H9 (cell line): ENCODE data around the gene GALNT17. TPM values are rescaled to one million over a fixed set of nuclear protein-coding genes. Genes with fewer than 3 reads are reported as not detected.

ENCODE experiments used
- DNase-seq: peaks from one replicate; pipeline ENCODE4 v3.0.0-alpha.2; 2017
- H2AFZ ChIP-seq: one replicate; pipeline ENCODE4 v1.6.1; 2013; ENCODE audit warnings: mild to moderate bottlenecking, low read length, control low read depth, moderate library complexity
- H2AK5ac ChIP-seq: 2 replicates; pipeline ENCODE4 v1.6.1; 2013; ENCODE audit warnings: low read length, control low read depth, mixed read lengths; ENCODE audit not compliant: insufficient read length
- H2BK120ac ChIP-seq: one replicate; pipeline ENCODE4 v1.6.1; 2013; ENCODE audit warnings: low read depth, mild to moderate bottlenecking, low read length, control low read depth, inconsistent platforms; ENCODE audit not compliant: poor library complexity, severe bottlenecking
- H2BK12ac ChIP-seq: 2 replicates; pipeline ENCODE4 v1.6.1; 2013; ENCODE audit warnings: low read length, control low read depth, mixed read lengths, low read depth; ENCODE audit not compliant: insufficient read length
- H2BK15ac ChIP-seq: 2 replicates; pipeline ENCODE4 v1.6.1; 2013; ENCODE audit warnings: low read depth, low read length, control low read depth
- H2BK20ac ChIP-seq: one replicate; pipeline ENCODE4 v1.6.1; 2013; ENCODE audit warnings: low read depth, mild to moderate bottlenecking, low read length, control low read depth, inconsistent platforms; ENCODE audit not compliant: poor library complexity, severe bottlenecking
- H2BK5ac ChIP-seq: 2 replicates; pipeline ENCODE4 v1.6.1; 2013; ENCODE audit warnings: low read length, control low read depth, mixed read lengths; ENCODE audit not compliant: insufficient read length
- H3K14ac ChIP-seq: 2 replicates; pipeline ENCODE4 v1.6.1; 2013; ENCODE audit warnings: low read length, control low read depth; ENCODE audit not compliant: insufficient read depth
- H3K18ac ChIP-seq: 2 replicates; pipeline ENCODE4 v1.6.1; 2013; ENCODE audit warnings: low read depth, mild to moderate bottlenecking, mixed read lengths, low read length, control low read depth; ENCODE audit not compliant: insufficient read length
- H3K23ac ChIP-seq: 2 replicates; pipeline ENCODE4 v1.6.1; 2013; ENCODE audit warnings: low read length, control low read depth, mixed read lengths, low read depth; ENCODE audit not compliant: insufficient read length
- H3K23me2 ChIP-seq: 2 replicates; pipeline ENCODE4 v1.6.1; 2013; ENCODE audit warnings: low read depth, mild to moderate bottlenecking, mixed read lengths, low read length, control low read depth; ENCODE audit not compliant: insufficient read length, poor library complexity, severe bottlenecking
- H3K27ac ChIP-seq: 2 replicates; pipeline ENCODE4 v1.5.1; 2013; ENCODE audit warnings: low read length, control low read depth, mixed read lengths, low read depth; ENCODE audit not compliant: insufficient read length
- H3K27me3 ChIP-seq: 2 replicates; pipeline ENCODE4 v1.6.1; 2013; ENCODE audit warnings: low read length, control low read depth, inconsistent platforms; ENCODE audit not compliant: insufficient read depth
- H3K4ac ChIP-seq: 2 replicates; pipeline ENCODE4 v1.6.1; 2013; ENCODE audit warnings: low read depth, mild to moderate bottlenecking, control low read depth, inconsistent platforms, low read length, moderate library complexity
- H3K4me1 ChIP-seq: 2 replicates; pipeline ENCODE4 v1.6.1; 2013; ENCODE audit warnings: low read length, control low read depth, inconsistent platforms; ENCODE audit not compliant: insufficient read depth
- H3K4me2 ChIP-seq: 2 replicates; pipeline ENCODE4 v1.6.1; 2013; ENCODE audit warnings: low read length, control low read depth, mixed read lengths; ENCODE audit not compliant: insufficient read length, insufficient read depth
- H3K56ac ChIP-seq: 2 replicates; pipeline ENCODE4 v1.6.1; 2013; ENCODE audit warnings: low read depth, mild to moderate bottlenecking, mixed read lengths, low read length, control low read depth; ENCODE audit not compliant: insufficient read length
- H3K79me1 ChIP-seq: 2 replicates; pipeline ENCODE4 v1.6.1; 2013; ENCODE audit warnings: low read depth, mild to moderate bottlenecking, moderate library complexity, low read length, control low read depth, inconsistent platforms; ENCODE audit not compliant: insufficient read depth, poor library complexity, severe bottlenecking
- H3K79me2 ChIP-seq: 2 replicates; pipeline ENCODE4 v1.6.1; 2013; ENCODE audit warnings: low read length, control low read depth, inconsistent platforms; ENCODE audit not compliant: insufficient read depth
- H3K9ac ChIP-seq: 2 replicates; pipeline ENCODE4 v1.6.1; 2013; ENCODE audit warnings: low read length, control low read depth, mixed read lengths; ENCODE audit not compliant: insufficient read length; ENCODE audit errors: extremely low read depth
- H3K9me3 ChIP-seq: one replicate; pipeline ENCODE4 v1.6.1; 2013; ENCODE audit warnings: low read depth, low read length, inconsistent platforms; ENCODE audit not compliant: control insufficient read depth
- H3T11ph ChIP-seq: one replicate; pipeline ENCODE4 v1.6.1; 2013; ENCODE audit warnings: mild to moderate bottlenecking, low read length, control low read depth, inconsistent platforms
- H4K20me1 ChIP-seq: one replicate; pipeline ENCODE4 v1.6.1; 2013; ENCODE audit not compliant: control insufficient read depth, insufficient read length, insufficient read depth
- H4K5ac ChIP-seq: 2 replicates; pipeline ENCODE4 v1.6.1; 2013; ENCODE audit warnings: low read depth, mild to moderate bottlenecking, mixed read lengths, low read length, control low read depth; ENCODE audit not compliant: insufficient read length
- H4K8ac ChIP-seq: replicated peaks from 2 replicates; pipeline ENCODE4 v1.6.1; 2013; ENCODE audit warnings: low read length, control low read depth, mixed read lengths, low read depth; ENCODE audit not compliant: insufficient read length
- H4K91ac ChIP-seq: 2 replicates; pipeline ENCODE4 v1.6.1; 2013; ENCODE audit warnings: low read depth, mild to moderate bottlenecking, moderate library complexity, mixed read lengths, low read length, control low read depth; ENCODE audit not compliant: insufficient read length
- H3K27ac Mint-ChIP-seq, 3 experiments: 2 replicates in 2 of 3; 3 replicates in 1 of 3; pipeline ENCODE4 v1.8.0; 2020 to 2021; ENCODE audit warnings: mixed read lengths in 3 of 3, mild to moderate bottlenecking in 1 of 3, moderate library complexity in 1 of 3
- H3K27me3 Mint-ChIP-seq: 2 replicates; pipeline ENCODE4 v1.8.0; 2021; ENCODE audit warnings: low read depth, mild to moderate bottlenecking, moderate library complexity, mixed read lengths
- H3K36me3 Mint-ChIP-seq, 3 experiments: 2 replicates in 2 of 3; 3 replicates in 1 of 3; pipeline ENCODE4 v1.8.0; 2020 to 2021; ENCODE audit warnings: low read depth in 3 of 3, mixed read lengths in 3 of 3; ENCODE audit not compliant: insufficient read depth in 1 of 3
- H3K4me1 Mint-ChIP-seq, 2 experiments: 2 replicates each; pipeline ENCODE4 v1.8.0; 2020; ENCODE audit warnings: mixed read lengths in 2 of 2
- H3K4me3 Mint-ChIP-seq, 2 experiments: 2 replicates in 1 of 2; 3 replicates in 1 of 2; pipeline ENCODE4 v1.8.0; 2020 to 2021; ENCODE audit warnings: mild to moderate bottlenecking in 2 of 2, mixed read lengths in 2 of 2, moderate library complexity in 1 of 2
- H3K9me3 Mint-ChIP-seq, 2 experiments: 2 replicates in 1 of 2; 3 replicates in 1 of 2; pipeline ENCODE4 v1.8.0; 2020; ENCODE audit warnings: mild to moderate bottlenecking in 2 of 2, mixed read lengths in 2 of 2, moderate library complexity in 1 of 2
- CTCF ChIP-seq: fragments of 200-600 bp; sonication (generic); conservative IDR thresholded peaks from 3 replicates; pipeline ENCODE4 v1.8.0; 2021; ENCODE audit warnings: antibody characterized with exemption, mild to moderate bottlenecking
- WGBS: extraction: QIAGEN DNeasy Blood & Tissue Kit; methylation state at CpG from one replicate; pipeline ENCODE4 v1.1.7; 2013; ENCODE audit warnings: missing lambda C conversion rate, low lambda C conversion rate, mixed read lengths; ENCODE audit not compliant: insufficient read length; ENCODE audit errors: extremely low coverage; 5-methylcytosine and 5-hydroxymethylcytosine counted together
- total RNA-seq: library from RNA; stranded (reverse); gene quantifications from 2 replicates; pipeline ENCODE4 v1.2.1, GENCODE V29; 2021

The GALNT17 gene
- total RNA-seq, 1 experiment from 2014 or later, result 43.2 TPM

DNA sequence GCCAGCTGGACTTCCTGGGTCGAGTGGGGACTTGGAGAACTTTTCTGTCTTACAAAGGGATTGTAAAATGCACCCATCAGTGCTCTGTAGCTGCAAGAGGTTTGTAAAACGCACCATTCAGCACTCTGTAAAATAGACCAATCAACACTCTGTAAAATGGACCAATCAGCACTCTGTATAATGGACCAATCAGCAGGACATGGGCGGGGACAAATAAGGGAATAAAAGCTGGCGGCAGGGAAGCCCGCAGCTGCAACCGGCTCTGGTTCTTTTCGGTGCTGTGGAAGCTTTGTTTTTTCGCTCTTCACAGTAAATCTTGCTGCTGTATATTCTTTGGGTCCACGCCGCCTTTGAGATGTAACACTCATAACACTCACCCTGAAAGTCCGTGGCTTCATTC lies 151.9 kb downstream of the GALNT17 start:
- Mint-ChIP-seq H3K36me3 (peaks cover 12 to 19% (median 14%) of the 10 kb centered on the region in 3 experiments; a peak in 6 of 7 replicates), H3K4me3 (no peak overlapping the region), H3K9me3 (no peaks in the 10 kb centered on the region; a peak in 1 of 5 replicates), H3K27ac (peak overlapping the region in 2 of 3 experiments; percentile 56 to 65; a peak in 2 of 7 replicates), H3K4me1 (peaks cover 46 to 51% of the 10 kb centered on the region in 2 experiments), H3K27me3 (no peaks in the 10 kb centered on the region)
- no peak overlapping the region for H2AFZ ChIP-seq
- peaks cover 18% of the 10 kb centered on the region; the same call in 1 of the 2 replicates for H3K79me2 ChIP-seq
- H2BK12ac ChIP-seq, result no peak overlapping the region
- H3K27me3 ChIP-seq, result no peaks in the 10 kb centered on the region
- H4K20me1 ChIP-seq, result no peaks in the 10 kb centered on the region
- H3K9me3 ChIP-seq, result no peaks in the 10 kb centered on the region
- no peak overlapping the region for H2BK20ac ChIP-seq
- no peak overlapping the region for H4K8ac ChIP-seq
- H2BK5ac ChIP-seq, result no peak overlapping the region
- no CpG with 5 or more reads among the region's 11 CpGs for WGBS
- no peak overlapping the region for H2BK15ac ChIP-seq
- H3K9ac ChIP-seq, result no peak overlapping the region
- H3K4ac ChIP-seq, result no peak overlapping the region
- no peak overlapping the region for H2AK5ac ChIP-seq
- H3K79me1 ChIP-seq, result peaks cover 2% of the 10 kb centered on the region
- H3K27ac ChIP-seq, result no peak overlapping the region
- H4K5ac ChIP-seq, result no peak overlapping the region
- no peak overlapping the region for H3K56ac ChIP-seq
- H3K4me1 ChIP-seq, result peaks cover 7% of the 10 kb centered on the region; the same call in 1 of the 2 replicates
- no peak overlapping the region for H3K4me2 ChIP-seq
- DNase-seq, result no peak
- no peak for TF ChIP-seq CTCF
- no peak overlapping the region for H2BK120ac ChIP-seq
- H3K14ac ChIP-seq, result no peak overlapping the region
- no peak overlapping the region for H4K91ac ChIP-seq
- no peak overlapping the region for H3T11ph ChIP-seq
- no peaks in the 10 kb centered on the region for H3K23me2 ChIP-seq
- H3K23ac ChIP-seq, result no peak overlapping the region
- no peak overlapping the region for H3K18ac ChIP-seq
